HepG2 (cell line): ENCODE measurements around the gene GPC6. TPM values are rescaled to one million over a fixed set of nuclear protein-coding genes. Genes with fewer than 3 reads are reported as not detected.

Experiments used
- JDP2 ChIP-seq: sonication (generic); formaldehyde crosslinking; IDR thresholded peaks from 2 replicates; pipeline ENCODE4 v1.8.1; 2022; ENCODE audit warnings: missing genetic modification reagents, borderline replicate concordance
- MAF1 ChIP-seq: sonication (generic); formaldehyde crosslinking; IDR thresholded peaks from 2 replicates; pipeline ENCODE4 v1.5.0; 2020; ENCODE audit warnings: missing genetic modification reagents, borderline replicate concordance
- NFKB2 ChIP-seq: sonication (generic); formaldehyde crosslinking; IDR thresholded peaks from 2 replicates; pipeline ENCODE4 v1.4.0; 2020; ENCODE audit warnings: missing genetic modification reagents, borderline replicate concordance
- RAD21 ChIP-seq: fragments of 450-650 bp; formaldehyde crosslinking; IDR thresholded peaks from 2 replicates; pipeline ENCODE4 v1.5.0; 2020; ENCODE audit warnings: mild to moderate bottlenecking
- RFXAP ChIP-seq: sonication (generic); formaldehyde crosslinking; IDR thresholded peaks from 2 replicates; pipeline ENCODE4 v1.4.0; 2020; ENCODE audit warnings: missing genetic modification reagents, borderline replicate concordance
- RORA ChIP-seq: sonication (generic); formaldehyde crosslinking; IDR thresholded peaks from 2 replicates; pipeline ENCODE4 v1.5.0; 2020; ENCODE audit warnings: mild to moderate bottlenecking, missing genetic modification reagents, moderate library complexity
- RXRB ChIP-seq: IDR thresholded peaks from 2 replicates; pipeline ENCODE4 v1.6.1; 2016; ENCODE audit warnings: borderline replicate concordance, missing genetic modification reagents, missing compliant biosample characterization
- ZBTB8A ChIP-seq: sonication (generic); formaldehyde crosslinking; IDR thresholded peaks from 2 replicates; pipeline ENCODE4 v1.4.0; 2020; ENCODE audit warnings: mild to moderate bottlenecking, low read depth, missing genetic modification reagents, borderline replicate concordance
- ZFY ChIP-seq: sonication (generic); formaldehyde crosslinking; IDR thresholded peaks from 2 replicates; pipeline ENCODE4 v1.4.0; 2020; ENCODE audit warnings: missing genetic modification reagents
- ZNF263 ChIP-seq: sonication (generic); formaldehyde crosslinking; IDR thresholded peaks from 2 replicates; pipeline ENCODE4 v1.4.0; 2020; ENCODE audit warnings: missing genetic modification reagents
- ZNF614 ChIP-seq: IDR thresholded peaks from 2 replicates; pipeline ENCODE4 v1.6.1; 2018; ENCODE audit warnings: missing biosample characterization, missing genetic modification reagents, inconsistent platforms, borderline replicate concordance
- ZNF660 ChIP-seq: sonication (generic); formaldehyde crosslinking; IDR thresholded peaks from 2 replicates; pipeline ENCODE4 v1.5.1; 2020; ENCODE audit warnings: mild to moderate bottlenecking, low read depth, missing genetic modification reagents, borderline replicate concordance
- ZNF788 ChIP-seq: sonication (generic); formaldehyde crosslinking; IDR thresholded peaks from 2 replicates; pipeline ENCODE4 v1.5.0; 2020; ENCODE audit warnings: mild to moderate bottlenecking, missing genetic modification reagents, borderline replicate concordance
- polyA plus RNA-seq, 8 experiments: library from polyadenylated mRNA; depleted of rRNA in 3 of 8; stranded (reverse) in 7 of 8; unstranded in 1 of 8; fragments of >200 nt; fragmentation: Illumina TruSeq in 4 of 8; extraction: Trizol in 4 of 8; gene quantifications; 2 replicates each; pipeline versions ENCODE4 v1.2.1 to v1.2.3, GENCODE V29; 2011 to 2016; ENCODE audit warnings: low read depth in 4 of 8, missing spikeins in 1 of 8, mixed read lengths in 1 of 8; ENCODE audit not compliant: insufficient read depth in 1 of 8
- total RNA-seq, 5 experiments: library from RNA; depleted of rRNA; stranded (reverse); fragments of >200 nt; fragmentation: Illumina TruSeq; extraction: Trizol; gene quantifications; 2 replicates each; pipeline ENCODE4 v1.2.3, GENCODE V29; 2016; ENCODE audit warnings: low read depth in 1 of 5
- TF ChIP-seq, protein P1 (sequence below), 2 experiments: sonication (generic) in 1 of 2; formaldehyde crosslinking in 1 of 2; IDR thresholded peaks; 2 replicates each; pipeline versions ENCODE4 v1.6.1 to v1.9.0; 2014 to 2022; ENCODE audit warnings: antibody characterized with exemption in 1 of 2, borderline replicate concordance in 1 of 2, inconsistent platforms in 1 of 2, low read depth in 1 of 2, missing genetic modification reagents in 1 of 2
- TF ChIP-seq, protein P2 (sequence below): sonication (generic); formaldehyde crosslinking; IDR thresholded peaks from 2 replicates; pipeline ENCODE4 v1.4.0; 2020; ENCODE audit warnings: mild to moderate bottlenecking, missing genetic modification reagents
- TF ChIP-seq, protein P3 (sequence below): sonication (generic); formaldehyde crosslinking; IDR thresholded peaks from 2 replicates; pipeline ENCODE4 v1.4.0; 2020; ENCODE audit warnings: mild to moderate bottlenecking, missing genetic modification reagents
- TF ChIP-seq, protein P4 (sequence below): sonication (generic); formaldehyde crosslinking; IDR thresholded peaks from 2 replicates; pipeline ENCODE4 v1.4.0; 2020; ENCODE audit warnings: missing genetic modification reagents, borderline replicate concordance

Gene GPC6
- total and polyA plus RNA-seq, 2 of the 13 experiments (the other 11 are each of a cell fraction or from before 2014, with no cell fraction given), result 24.5 to 33.9 TPM

DNA sequence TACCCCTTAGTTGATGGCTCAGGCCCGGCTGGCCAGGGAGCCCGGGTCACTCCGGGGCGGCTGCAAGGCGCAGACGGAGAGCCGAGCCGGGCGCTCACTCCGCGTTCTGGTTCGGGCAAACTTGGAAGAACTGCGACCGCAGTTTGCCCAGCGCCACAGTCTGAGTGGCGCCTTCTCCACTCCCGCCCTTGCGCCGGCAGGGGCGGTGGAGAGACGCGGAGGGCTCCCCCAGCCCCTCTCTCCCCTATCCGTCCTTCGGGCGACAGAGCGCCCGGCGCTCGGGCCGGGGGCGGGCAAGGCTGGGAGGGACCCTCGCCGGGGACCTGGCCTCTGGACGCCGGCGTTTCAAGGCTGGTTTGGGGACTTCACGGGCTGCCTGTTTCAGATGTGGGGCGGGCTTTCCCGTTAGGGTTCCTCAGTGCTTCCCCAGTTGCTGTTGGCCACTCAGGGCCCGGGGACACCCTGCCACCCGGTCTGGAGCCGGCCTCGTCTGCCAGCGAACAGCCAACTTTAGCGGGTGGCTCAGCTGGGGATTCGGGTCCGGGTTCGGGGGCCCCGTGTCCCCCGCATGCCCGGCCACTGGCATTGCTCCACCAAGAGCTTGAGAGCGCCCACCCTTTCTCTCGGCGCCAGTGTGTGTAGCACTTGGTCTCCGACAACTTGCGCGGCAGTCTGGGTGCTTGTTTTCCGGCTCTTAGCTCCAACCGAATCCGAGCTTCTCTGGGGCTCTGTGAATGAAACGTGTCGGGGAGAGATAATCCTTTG, 1.5 kb downstream of the GPC6 start (continued):
- TF ChIP-seq, protein P1, sequence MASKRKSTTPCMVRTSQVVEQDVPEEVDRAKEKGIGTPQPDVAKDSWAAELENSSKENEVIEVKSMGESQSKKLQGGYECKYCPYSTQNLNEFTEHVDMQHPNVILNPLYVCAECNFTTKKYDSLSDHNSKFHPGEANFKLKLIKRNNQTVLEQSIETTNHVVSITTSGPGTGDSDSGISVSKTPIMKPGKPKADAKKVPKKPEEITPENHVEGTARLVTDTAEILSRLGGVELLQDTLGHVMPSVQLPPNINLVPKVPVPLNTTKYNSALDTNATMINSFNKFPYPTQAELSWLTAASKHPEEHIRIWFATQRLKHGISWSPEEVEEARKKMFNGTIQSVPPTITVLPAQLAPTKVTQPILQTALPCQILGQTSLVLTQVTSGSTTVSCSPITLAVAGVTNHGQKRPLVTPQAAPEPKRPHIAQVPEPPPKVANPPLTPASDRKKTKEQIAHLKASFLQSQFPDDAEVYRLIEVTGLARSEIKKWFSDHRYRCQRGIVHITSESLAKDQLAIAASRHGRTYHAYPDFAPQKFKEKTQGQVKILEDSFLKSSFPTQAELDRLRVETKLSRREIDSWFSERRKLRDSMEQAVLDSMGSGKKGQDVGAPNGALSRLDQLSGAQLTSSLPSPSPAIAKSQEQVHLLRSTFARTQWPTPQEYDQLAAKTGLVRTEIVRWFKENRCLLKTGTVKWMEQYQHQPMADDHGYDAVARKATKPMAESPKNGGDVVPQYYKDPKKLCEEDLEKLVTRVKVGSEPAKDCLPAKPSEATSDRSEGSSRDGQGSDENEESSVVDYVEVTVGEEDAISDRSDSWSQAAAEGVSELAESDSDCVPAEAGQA (IDR thresholded peaks at IDR 0.05; ENCODE audit: low read depth), result no peak
- TF ChIP-seq, protein P1 (CRISPR knock-in tag; IDR thresholded peaks at IDR 0.05; ENCODE audit: borderline replicate concordance), result 0 out of 2 replicates have a peak, but pooled peaks have one; percentile 62
- TF ChIP-seq, protein P2, sequence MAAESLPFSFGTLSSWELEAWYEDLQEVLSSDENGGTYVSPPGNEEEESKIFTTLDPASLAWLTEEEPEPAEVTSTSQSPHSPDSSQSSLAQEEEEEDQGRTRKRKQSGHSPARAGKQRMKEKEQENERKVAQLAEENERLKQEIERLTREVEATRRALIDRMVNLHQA (CRISPR knock-in tag), result no peak
- TF ChIP-seq ZNF660, result no peak
- no peak for TF ChIP-seq JDP2 (CRISPR knock-in tag)
- no peak for TF ChIP-seq RORA (CRISPR knock-in tag)
- no peak for TF ChIP-seq RFXAP (CRISPR knock-in tag)
- TF ChIP-seq ZNF263 (CRISPR knock-in tag), result no peak
- TF ChIP-seq ZNF788 (CRISPR knock-in tag), result no peak; the same call in 1 of the 2 replicates
- no peak; the same call in 1 of the 2 replicates for TF ChIP-seq ZNF614 (CRISPR knock-in tag)
- TF ChIP-seq ZBTB8A (CRISPR knock-in tag), result no peak
- TF ChIP-seq, protein P3, sequence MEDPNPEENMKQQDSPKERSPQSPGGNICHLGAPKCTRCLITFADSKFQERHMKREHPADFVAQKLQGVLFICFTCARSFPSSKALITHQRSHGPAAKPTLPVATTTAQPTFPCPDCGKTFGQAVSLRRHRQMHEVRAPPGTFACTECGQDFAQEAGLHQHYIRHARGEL (CRISPR knock-in tag), result no peak
- TF ChIP-seq MAF1 (CRISPR knock-in tag), result 0 out of 2 replicates have a peak, but pooled peaks have one; percentile 69
- peak; percentile 38 for TF ChIP-seq ZFY (CRISPR knock-in tag)
- TF ChIP-seq, protein P4, sequence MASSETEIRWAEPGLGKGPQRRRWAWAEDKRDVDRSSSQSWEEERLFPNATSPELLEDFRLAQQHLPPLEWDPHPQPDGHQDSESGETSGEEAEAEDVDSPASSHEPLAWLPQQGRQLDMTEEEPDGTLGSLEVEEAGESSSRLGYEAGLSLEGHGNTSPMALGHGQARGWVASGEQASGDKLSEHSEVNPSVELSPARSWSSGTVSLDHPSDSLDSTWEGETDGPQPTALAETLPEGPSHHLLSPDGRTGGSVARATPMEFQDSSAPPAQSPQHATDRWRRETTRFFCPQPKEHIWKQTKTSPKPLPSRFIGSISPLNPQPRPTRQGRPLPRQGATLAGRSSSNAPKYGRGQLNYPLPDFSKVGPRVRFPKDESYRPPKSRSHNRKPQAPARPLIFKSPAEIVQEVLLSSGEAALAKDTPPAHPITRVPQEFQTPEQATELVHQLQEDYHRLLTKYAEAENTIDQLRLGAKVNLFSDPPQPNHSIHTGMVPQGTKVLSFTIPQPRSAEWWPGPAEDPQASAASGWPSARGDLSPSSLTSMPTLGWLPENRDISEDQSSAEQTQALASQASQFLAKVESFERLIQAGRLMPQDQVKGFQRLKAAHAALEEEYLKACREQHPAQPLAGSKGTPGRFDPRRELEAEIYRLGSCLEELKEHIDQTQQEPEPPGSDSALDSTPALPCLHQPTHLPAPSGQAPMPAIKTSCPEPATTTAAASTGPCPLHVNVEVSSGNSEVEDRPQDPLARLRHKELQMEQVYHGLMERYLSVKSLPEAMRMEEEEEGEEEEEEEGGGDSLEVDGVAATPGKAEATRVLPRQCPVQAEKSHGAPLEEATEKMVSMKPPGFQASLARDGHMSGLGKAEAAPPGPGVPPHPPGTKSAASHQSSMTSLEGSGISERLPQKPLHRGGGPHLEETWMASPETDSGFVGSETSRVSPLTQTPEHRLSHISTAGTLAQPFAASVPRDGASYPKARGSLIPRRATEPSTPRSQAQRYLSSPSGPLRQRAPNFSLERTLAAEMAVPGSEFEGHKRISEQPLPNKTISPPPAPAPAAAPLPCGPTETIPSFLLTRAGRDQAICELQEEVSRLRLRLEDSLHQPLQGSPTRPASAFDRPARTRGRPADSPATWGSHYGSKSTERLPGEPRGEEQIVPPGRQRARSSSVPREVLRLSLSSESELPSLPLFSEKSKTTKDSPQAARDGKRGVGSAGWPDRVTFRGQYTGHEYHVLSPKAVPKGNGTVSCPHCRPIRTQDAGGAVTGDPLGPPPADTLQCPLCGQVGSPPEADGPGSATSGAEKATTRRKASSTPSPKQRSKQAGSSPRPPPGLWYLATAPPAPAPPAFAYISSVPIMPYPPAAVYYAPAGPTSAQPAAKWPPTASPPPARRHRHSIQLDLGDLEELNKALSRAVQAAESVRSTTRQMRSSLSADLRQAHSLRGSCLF (CRISPR knock-in tag), result no peak
- TF ChIP-seq NFKB2 (CRISPR knock-in tag), result peak; percentile 75; the same call in 1 of the 2 replicates
- 0 out of 2 replicates have a peak, but pooled peaks have one; percentile 5 for TF ChIP-seq RXRB (CRISPR knock-in tag)
- peak; percentile 42 for TF ChIP-seq RAD21 (CRISPR knock-in tag)
